ENCODE data around the gene ARMC2.

DNA sequence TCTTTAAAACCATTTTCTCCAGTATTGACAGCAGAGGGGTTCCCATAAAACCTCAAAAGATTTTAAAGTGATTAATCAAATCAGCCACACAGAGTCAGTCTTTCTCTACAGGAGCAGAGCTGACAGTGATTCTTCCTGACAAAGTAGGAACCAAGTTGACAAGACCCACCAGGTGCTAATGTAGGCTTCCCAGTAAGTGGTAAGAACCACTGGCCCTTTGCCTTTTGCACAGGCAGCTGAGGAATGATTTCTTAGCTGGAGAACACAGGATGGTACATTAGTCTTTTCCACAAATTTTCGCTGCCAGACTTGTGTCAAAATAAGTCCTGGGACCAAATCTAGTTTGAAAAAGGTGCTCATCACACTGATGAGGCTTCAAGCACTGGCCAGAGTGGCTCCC, 95.8 kb downstream of the ARMC2 start:
- TF ChIP-seq, protein P1, sequence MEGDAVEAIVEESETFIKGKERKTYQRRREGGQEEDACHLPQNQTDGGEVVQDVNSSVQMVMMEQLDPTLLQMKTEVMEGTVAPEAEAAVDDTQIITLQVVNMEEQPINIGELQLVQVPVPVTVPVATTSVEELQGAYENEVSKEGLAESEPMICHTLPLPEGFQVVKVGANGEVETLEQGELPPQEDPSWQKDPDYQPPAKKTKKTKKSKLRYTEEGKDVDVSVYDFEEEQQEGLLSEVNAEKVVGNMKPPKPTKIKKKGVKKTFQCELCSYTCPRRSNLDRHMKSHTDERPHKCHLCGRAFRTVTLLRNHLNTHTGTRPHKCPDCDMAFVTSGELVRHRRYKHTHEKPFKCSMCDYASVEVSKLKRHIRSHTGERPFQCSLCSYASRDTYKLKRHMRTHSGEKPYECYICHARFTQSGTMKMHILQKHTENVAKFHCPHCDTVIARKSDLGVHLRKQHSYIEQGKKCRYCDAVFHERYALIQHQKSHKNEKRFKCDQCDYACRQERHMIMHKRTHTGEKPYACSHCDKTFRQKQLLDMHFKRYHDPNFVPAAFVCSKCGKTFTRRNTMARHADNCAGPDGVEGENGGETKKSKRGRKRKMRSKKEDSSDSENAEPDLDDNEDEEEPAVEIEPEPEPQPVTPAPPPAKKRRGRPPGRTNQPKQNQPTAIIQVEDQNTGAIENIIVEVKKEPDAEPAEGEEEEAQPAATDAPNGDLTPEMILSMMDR (IDR thresholded peaks at IDR 0.05), result no peak
- TF ChIP-seq EZH2 (IDR thresholded peaks at IDR 0.05; ENCODE audit: borderline replicate concordance, insufficient read depth, low read depth, low read length, poor library complexity, severe bottlenecking), result no peak

Data from B cell (primary cell).